NCI-H146 (cell line): Measurements from ENCODE around the gene JADE2.
"Not testable (repeated sequence)": the region's sequence is repeated elsewhere in the genome, so short reads cannot be mapped to it uniquely, and the experiment has no call there.

ENCODE experiments used
- DNase-seq: peaks from one replicate; lab custom pipeline; 2025; lab: John Stamatoyannopoulos, UW

The JADE2 gene

DNA sequence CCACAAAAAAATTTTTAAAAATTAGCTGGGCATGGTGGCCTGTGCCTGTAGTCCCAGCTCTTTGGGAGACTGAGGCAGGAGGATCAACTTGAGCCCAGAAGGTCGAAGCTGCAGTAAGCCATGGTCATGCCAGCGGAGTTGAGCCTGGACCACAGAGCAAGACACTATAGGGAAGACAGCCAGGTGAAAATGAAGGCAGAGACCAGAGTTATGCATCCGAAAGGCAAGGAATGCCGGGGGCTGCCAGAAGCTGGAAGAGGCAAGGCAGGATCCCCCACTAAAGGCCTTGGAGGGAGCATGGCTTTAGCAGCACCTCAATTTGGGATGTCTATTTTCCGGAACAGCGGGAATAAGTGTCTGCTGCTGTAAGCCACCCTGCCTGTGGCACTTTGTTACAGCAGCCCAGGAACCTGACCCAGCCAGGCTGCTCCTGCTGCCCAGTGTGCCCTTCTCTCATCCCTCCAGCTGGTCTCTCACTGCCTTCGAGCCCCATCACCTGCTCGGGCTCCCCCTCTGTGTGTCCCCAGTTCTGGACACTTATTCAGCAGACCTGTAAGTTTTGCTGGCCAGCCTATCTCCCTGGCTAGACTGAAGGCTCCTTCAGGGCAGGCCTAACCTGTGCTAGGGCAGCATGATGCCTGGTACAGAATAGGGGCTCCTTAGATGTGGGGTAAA, 16.8 kb upstream of the JADE2 start:
- no peak for DNase-seq

DNA sequence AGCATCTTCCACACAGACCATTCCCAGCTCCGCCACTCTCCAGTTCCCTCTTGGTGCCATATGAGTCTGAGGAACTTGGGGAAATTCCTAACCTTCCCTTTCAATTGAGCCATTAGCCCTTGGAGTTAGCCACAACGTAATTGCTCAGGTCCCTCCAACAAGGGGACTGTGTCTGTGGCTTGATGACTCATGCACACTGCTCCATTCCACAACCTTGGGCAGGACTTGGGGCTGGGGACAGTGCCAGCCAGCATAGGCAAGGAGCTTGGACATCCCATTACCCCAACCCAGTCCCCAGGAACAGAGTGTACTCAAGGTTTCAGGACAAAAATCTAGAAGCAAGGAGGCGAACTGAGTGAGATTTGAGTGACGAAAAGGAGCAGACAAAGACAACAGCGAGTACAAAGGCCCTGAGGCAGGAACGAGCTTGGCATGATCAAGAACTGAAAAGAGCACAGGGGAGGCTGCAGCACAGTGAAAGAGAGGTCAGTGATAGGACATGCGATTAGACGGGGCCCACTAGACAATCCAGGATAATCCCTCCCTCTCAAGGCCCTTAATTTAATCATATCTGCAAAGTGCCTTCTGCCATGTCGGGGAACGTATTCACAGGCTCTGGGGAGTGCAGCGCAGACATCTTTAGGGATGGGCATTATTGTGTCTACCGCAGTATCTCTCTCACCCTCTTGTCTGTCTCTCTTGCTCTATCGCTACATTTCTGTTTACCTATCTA, 16.0 kb upstream of the JADE2 start:
- no peak for DNase-seq

- DNase-seq, result no peak
Measured at GRCh38 chr5:134510970-134511795, 14.3 kb upstream of the JADE2 start.

- no peak for DNase-seq
Measured at GRCh38 chr5:134511796-134512660, 13.4 kb upstream of the JADE2 start.

GRCh38 chr5:134512661-134512999, 12.8 kb upstream of the JADE2 start:
- no peak for DNase-seq

- DNase-seq, result no peak
Measured at GRCh38 chr5:134515801-134516200, 9.7 kb upstream of the JADE2 start.

- not testable (repeated sequence) for DNase-seq
Measured at GRCh38 chr5:134516984-134517383, 8.5 kb upstream of the JADE2 start.

DNA sequence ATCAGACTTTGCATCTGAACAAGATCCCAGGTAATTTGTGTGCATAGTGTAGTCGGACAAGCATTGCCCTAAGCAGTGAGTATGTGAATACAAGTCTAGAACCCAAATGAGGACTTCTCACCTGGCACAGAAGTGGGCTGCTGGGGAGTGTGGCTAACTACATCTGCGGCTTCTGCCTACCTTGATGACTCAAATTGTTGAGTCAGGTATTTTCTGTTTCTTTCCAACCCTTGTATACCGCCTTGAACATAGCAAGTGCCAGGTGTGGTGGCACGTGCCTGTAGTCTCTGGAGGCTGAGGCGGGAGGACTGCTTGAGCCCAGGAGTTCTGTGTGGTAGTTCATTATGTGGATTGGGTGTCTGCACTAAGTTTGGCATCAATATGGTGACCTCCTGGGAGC, 7.9 kb upstream of the JADE2 start:
- no peak for DNase-seq

GRCh38 chr5:134519989-134520388, 5.5 kb upstream of the JADE2 start:
- no peak for DNase-seq

- no peak for DNase-seq
Measured at GRCh38 chr5:134521841-134522240, 3.6 kb upstream of the JADE2 start.

DNA sequence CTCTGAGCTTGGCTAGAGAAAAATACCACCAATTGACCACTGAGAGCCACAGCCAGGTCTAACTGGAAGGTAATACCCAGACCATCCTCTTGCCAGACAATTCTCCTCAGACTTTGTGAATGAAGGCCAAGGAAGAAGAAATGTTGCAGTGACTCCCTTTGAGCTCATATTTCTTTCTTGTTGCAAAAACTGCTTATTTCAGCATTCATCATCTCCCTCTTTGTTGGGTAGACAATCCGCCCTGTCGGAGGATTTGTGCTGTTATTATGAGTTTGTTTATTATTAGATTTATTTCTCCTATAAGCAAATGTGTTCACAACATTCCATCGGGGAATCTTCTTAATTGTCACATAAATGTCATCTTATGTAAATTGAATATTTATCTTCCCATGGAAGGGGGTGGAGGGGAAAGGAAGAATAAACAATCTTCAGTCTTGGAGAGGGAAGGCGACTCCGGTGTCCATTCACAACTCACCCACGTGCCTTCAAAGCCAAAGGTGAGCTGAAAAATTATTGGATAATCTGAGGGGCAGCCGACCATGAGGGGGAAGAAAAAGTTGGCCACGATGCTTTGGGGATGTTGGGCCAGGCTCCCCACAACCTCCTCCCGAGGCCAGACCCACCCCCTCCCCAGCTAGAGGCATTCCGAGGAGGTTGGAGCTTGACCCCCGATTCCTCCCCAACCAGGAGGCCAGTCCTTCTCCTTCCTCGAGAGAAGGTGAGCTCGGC, 1.8 kb upstream of the JADE2 start:
- no peak for DNase-seq

GRCh38 chr5:134524272-134524825, 1.1 kb upstream of the JADE2 start:
- DNase-seq, result peak; percentile 65

DNA sequence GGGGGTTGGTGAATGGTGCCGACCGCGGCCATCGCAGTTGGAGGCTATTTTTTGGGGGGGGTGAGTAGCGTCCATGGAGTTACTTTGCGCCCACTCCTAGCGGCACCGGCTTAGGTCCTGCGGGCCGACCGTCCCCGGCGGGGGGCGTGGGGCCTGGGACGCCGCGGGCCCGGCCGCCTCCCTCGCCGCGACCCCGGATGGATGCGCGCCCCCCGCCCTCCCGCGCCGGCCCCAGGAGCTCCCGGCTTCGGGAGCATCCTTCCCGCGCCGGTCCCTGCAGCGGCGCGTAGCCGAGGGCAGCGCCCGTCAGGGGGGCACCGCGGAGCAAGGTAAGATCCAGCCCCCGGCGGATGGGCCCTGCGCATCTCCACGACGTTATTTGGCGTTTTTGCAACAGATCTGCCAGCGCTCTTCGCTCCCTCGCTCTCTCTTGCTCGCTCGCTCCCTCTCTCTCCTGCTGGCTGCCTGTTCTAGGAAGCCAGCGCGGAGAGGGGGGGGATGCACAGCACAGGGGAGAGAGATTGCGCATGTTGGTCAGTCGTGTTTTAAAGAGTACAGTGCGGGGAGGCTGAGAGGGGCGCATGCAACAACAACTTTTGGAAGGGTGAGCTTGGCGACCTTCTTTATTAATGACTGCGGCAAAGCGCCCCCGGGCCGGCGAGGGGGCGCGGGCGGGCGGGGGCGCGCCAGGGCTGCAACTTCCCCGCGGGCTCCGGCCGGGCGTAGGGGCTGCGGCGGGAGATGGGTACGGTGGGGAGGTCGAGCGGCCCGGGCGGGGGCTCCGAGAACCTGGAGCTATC, 413 bp downstream of the JADE2 start:
- peak; percentile 62 for DNase-seq

DNA sequence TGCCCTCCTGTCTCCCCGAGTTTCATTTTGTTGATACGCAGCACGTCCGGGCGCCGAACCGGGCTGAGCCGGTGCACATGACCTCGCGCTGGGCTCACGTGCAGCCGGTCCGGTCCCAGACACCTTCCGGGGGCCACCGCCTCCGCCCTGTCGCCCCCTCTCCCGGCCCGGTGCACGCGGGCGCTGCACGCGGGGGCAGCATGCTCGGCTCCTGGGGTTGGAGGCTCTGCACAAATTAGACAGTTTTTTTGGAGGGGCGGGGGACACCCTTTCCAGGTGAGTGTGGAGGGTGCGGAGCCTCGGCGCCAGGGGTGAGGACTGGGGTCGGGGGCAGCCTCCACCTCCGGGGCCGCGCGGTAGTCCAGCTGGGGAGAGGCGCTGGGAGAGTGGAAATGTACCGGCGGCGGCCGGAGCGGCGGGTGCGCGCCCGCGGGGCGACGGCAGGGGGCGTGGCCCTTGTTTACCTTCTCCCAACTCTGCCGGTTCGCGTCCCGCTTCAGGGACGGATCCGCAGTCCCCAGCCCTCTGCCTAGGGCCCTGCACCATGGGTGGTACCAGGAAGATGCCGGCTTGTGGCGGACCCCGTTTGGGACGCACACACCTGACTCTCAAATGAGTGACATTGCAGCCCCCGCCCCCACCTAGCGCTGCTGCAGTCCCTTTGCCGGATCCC, 1.1 kb downstream of the JADE2 start:
- peak; percentile 40 for DNase-seq

GRCh38 chr5:134527156-134527960, 1.9 kb downstream of the JADE2 start:
- peak; percentile 91 for DNase-seq

- no peak for DNase-seq
Measured at GRCh38 chr5:134527961-134528424, 2.5 kb downstream of the JADE2 start.

GRCh38 chr5:134528556-134528955, 3.1 kb downstream of the JADE2 start:
- DNase-seq, result no peak

- DNase-seq, result no peak
Measured at GRCh38 chr5:134529460-134529859, 4.0 kb downstream of the JADE2 start.
